ENCODE data around the gene BEST3.
"Not testable (repeated sequence)": the region's sequence is repeated elsewhere in the genome, so short reads cannot be mapped to it uniquely, and the experiment has no call there.

Gene BEST3

DNA sequence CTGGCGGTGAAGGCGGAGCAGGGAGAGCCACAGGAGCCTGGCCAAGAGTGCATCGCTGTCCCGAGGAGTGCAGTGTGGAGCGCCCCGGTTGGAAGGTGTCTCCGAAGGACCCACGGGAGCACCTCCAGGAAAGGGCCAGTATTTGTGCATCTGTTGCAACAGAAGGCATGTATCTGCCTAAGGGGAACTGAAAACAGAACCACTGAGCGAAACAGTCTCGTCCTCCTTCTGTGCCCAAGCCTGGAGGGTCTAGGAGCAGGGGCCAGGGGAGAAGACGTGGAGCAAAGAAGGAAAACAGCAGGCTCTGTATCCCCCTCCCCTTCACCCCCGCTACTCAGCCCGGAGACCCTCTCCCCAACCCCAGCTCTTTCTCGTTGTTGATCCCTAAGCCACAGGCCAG is 83.1 kb downstream of the BEST3 start:
- in situ Hi-C loops (cut with MboI; ENCODE audit: low pct_unique_long_range_greater_than_20kb, low sequenced_read_pairs, unreplicated experiment), result no loop called here
- TF ChIP-seq, protein P1, sequence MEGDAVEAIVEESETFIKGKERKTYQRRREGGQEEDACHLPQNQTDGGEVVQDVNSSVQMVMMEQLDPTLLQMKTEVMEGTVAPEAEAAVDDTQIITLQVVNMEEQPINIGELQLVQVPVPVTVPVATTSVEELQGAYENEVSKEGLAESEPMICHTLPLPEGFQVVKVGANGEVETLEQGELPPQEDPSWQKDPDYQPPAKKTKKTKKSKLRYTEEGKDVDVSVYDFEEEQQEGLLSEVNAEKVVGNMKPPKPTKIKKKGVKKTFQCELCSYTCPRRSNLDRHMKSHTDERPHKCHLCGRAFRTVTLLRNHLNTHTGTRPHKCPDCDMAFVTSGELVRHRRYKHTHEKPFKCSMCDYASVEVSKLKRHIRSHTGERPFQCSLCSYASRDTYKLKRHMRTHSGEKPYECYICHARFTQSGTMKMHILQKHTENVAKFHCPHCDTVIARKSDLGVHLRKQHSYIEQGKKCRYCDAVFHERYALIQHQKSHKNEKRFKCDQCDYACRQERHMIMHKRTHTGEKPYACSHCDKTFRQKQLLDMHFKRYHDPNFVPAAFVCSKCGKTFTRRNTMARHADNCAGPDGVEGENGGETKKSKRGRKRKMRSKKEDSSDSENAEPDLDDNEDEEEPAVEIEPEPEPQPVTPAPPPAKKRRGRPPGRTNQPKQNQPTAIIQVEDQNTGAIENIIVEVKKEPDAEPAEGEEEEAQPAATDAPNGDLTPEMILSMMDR (IDR thresholded peaks at IDR 0.05; ENCODE audit: extremely low read depth, insufficient read depth, missing control alignments), result no peak
- DNase-seq (ENCODE audit: low spot score), result no peak

GRCh38 chr12:69613351-69613750 is 85.8 kb downstream of the BEST3 start:
- TF ChIP-seq, protein P1 (IDR thresholded peaks at IDR 0.05; ENCODE audit: extremely low read depth, insufficient read depth, missing control alignments), result no peak
- DNase-seq (ENCODE audit: low spot score), result no peak
- in situ Hi-C loops (cut with MboI; ENCODE audit: low pct_unique_long_range_greater_than_20kb, low sequenced_read_pairs, unreplicated experiment), result no loop called here

- in situ Hi-C loops (cut with MboI; ENCODE audit: low pct_unique_long_range_greater_than_20kb, low sequenced_read_pairs, unreplicated experiment), result no loop called here
- DNase-seq (ENCODE audit: low spot score), result no peak
- TF ChIP-seq, protein P1 (IDR thresholded peaks at IDR 0.05; ENCODE audit: extremely low read depth, insufficient read depth, missing control alignments), result no peak
Measured at GRCh38 chr12:69610729-69611128, 88.4 kb downstream of the BEST3 start, which contains the start of gene LRRC10. LRRC10 (minus strand) TSS chr12:69610907; CDS start chr12:69610838, 69 bp downstream.

DNA sequence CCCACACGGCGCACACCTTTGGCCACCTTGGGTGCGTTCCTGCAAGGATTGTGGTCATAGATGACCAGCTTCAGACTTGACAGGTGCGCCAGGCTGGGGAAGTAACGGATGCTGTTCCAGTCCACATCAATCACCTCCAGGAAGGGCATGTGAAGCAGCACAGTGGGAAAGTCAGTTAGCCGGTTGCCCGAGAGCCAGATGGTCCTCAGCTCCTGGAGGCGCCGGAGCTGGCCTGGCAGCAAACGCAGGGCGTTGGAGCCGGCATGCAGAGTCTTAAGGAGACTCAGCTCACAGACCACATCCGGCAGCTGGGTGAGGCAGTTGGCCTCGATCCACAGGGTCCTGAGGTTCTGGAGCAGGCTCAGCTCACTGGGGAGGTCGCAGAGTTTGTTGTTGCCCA is 89.0 kb downstream of the BEST3 start:
- TF ChIP-seq, protein P1 (IDR thresholded peaks at IDR 0.05; ENCODE audit: extremely low read depth, insufficient read depth, missing control alignments), result no peak
- in situ Hi-C loops (cut with MboI; ENCODE audit: low pct_unique_long_range_greater_than_20kb, low sequenced_read_pairs, unreplicated experiment), result no loop called here
- DNase-seq (ENCODE audit: low spot score), result no peak

- DNase-seq (ENCODE audit: low spot score), result no peak
- in situ Hi-C loops (cut with MboI; ENCODE audit: low pct_unique_long_range_greater_than_20kb, low sequenced_read_pairs, unreplicated experiment), result no loop called here
- TF ChIP-seq, protein P1 (IDR thresholded peaks at IDR 0.05; ENCODE audit: extremely low read depth, insufficient read depth, missing control alignments), result no peak
Measured at GRCh38 chr12:69608114-69608513, 91.0 kb downstream of the BEST3 start.

DNA sequence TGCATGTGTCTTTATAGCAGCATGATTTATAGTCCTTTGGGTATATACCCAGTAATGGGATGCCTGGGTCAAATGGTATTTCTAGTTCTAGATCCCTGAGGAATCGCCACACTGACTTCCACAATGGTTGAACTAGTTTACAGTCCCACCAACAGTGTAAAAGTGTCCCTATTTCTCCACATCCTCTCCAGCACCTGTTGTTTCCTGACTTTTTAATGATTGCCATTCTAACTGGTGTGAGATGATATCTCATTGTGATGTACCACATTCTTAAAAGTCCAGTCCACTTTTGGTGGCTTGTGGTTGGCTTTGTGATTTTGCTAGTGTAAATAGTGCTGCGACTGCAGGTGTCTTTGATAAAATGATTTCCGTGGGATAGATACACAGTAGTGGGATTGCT is 94.8 kb downstream of the BEST3 start:
- DNase-seq (ENCODE audit: low spot score); in situ Hi-C loops (cut with MboI; ENCODE audit: low pct_unique_long_range_greater_than_20kb, low sequenced_read_pairs, unreplicated experiment): not testable (repeated sequence)

Measured in GM13977 (cell line).